Measurements from ENCODE around the gene MT1E. TPM values are rescaled to one million over a fixed set of nuclear protein-coding genes. Genes with fewer than 3 reads are reported as not detected.

Gene MT1E
- total RNA-seq, 2 donors from 2014 or later = 5.5 TPM; not detected in 1

DNA sequence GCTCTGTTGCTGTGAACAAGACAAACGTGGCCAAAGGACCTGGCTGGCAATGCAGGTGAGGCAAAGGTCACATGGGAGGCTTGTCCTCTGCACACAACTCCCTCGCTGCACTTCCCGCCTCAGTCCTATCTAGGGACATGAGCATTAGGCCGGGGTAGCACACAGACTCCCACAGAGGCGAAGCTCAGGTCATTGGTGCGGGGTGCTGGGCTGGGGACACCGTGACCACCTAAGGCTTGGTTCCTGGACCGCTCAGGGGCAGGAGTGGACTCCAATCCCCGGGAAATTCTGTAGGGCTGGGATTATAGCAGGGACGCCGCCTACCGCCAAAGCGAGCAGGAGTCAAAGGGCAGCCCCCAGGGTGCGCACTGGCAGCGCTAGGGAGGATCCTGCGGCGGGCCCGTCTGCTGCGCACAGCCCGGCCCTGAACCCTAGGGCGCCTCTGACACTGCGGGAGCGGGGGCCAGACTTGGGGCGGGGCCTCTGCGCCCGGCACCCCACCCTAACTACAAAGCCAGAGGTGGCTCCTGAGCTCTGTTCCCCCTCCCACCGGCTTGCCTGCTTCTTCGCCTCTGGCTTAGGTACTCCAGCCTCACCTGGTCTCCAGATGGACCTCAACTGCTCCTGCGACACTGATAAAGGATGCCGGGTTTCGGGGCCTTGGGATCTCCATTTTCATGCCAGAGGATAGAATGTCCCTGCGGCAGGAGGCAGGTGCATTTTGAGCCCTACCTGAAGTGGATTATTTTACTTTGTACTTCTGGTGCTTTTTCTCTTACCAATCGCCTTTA, 22.3 kb downstream of the MT1E start:
- Histone ChIP-seq H3K27me3 (ENCODE audit: control insufficient read depth, insufficient read depth, low read length, poor library complexity, severe bottlenecking) (peaks cover 100% of the 10 kb centered on the region), H3K9me3 (ENCODE audit: control insufficient read depth, low read length) (no peaks in the 10 kb centered on the region), H3K9ac (ENCODE audit: extremely low read depth, low read length, poor library complexity, severe bottlenecking) (no peak overlapping the region), H3K4me1 (ENCODE audit: control insufficient read depth, insufficient read depth, low read length) (no peaks in the 10 kb centered on the region), H3K27ac (ENCODE audit: low read depth, low read length) (no peak overlapping the region), H3K4me3 (ENCODE audit: low read length) (no peak overlapping the region), H3K36me3 (ENCODE audit: control insufficient read depth, insufficient read depth, low read length) (no peaks in the 10 kb centered on the region)
- H3K27me3 Mint-ChIP-seq (ENCODE audit: insufficient read depth) = peaks cover 98% of the 10 kb centered on the region
- H3K4me1 Mint-ChIP-seq = peaks cover 9% of the 10 kb centered on the region
- peak; percentile 78 for DNase-seq
- H3K27ac Mint-ChIP-seq = no peak overlapping the region
- TF ChIP-seq, protein P1, sequence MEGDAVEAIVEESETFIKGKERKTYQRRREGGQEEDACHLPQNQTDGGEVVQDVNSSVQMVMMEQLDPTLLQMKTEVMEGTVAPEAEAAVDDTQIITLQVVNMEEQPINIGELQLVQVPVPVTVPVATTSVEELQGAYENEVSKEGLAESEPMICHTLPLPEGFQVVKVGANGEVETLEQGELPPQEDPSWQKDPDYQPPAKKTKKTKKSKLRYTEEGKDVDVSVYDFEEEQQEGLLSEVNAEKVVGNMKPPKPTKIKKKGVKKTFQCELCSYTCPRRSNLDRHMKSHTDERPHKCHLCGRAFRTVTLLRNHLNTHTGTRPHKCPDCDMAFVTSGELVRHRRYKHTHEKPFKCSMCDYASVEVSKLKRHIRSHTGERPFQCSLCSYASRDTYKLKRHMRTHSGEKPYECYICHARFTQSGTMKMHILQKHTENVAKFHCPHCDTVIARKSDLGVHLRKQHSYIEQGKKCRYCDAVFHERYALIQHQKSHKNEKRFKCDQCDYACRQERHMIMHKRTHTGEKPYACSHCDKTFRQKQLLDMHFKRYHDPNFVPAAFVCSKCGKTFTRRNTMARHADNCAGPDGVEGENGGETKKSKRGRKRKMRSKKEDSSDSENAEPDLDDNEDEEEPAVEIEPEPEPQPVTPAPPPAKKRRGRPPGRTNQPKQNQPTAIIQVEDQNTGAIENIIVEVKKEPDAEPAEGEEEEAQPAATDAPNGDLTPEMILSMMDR (conservative IDR thresholded peaks at IDR 0.05) = peak; percentile 53
- H3K9me3 Mint-ChIP-seq = no peaks in the 10 kb centered on the region
- no peaks in the 10 kb centered on the region for H3K36me3 Mint-ChIP-seq (ENCODE audit: low read depth)
- WGBS, 2 experiments (ENCODE audit: insufficient coverage in 1 of 2, insufficient read length in 1 of 2) = 48 to 76% methylated on average over 15 to 33 of the region's 33 CpGs
- no peak overlapping the region for H3K4me3 Mint-ChIP-seq

DNA sequence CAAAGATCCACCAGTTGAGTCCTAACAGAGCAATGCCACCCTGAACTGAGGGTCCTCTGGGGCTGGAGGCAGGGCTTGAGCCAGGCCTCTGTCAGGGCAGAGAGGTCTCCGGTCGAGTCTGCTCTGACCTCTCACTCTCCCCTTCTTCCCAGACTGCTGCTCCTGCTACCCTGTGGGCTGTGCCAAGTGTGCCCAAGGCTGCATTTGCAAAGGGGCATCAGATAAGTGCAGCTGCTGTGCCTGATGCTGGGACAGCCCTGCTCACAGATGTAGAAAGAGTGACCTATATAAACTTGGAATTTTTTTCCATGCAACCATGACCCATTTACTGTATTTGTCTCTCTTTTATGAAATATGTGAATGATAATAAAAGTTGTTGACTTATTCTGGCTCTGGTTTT, 23.7 kb downstream of the MT1E start:
- Mint-ChIP-seq H3K4me1 (no peaks in the 10 kb centered on the region), H3K27ac (no peak overlapping the region), H3K9me3 (no peaks in the 10 kb centered on the region), H3K27me3 (ENCODE audit: insufficient read depth) (peaks cover 96% of the 10 kb centered on the region), H3K36me3 (ENCODE audit: low read depth) (no peaks in the 10 kb centered on the region), H3K4me3 (no peak overlapping the region)
- H3K9me3 ChIP-seq (ENCODE audit: control insufficient read depth, low read length) = no peaks in the 10 kb centered on the region
- no peak overlapping the region for H3K27ac ChIP-seq (ENCODE audit: low read depth, low read length)
- no peak for DNase-seq
- no peak overlapping the region for H3K4me3 ChIP-seq (ENCODE audit: low read length)
- WGBS, 2 experiments (ENCODE audit: insufficient coverage in 1 of 2, insufficient read length in 1 of 2) = 96 to 100% methylated on average over 2 of the region's 2 CpGs
- peaks cover 98% of the 10 kb centered on the region for H3K27me3 ChIP-seq (ENCODE audit: control insufficient read depth, insufficient read depth, low read length, poor library complexity, severe bottlenecking)
- no peaks in the 10 kb centered on the region for H3K36me3 ChIP-seq (ENCODE audit: control insufficient read depth, insufficient read depth, low read length)
- H3K9ac ChIP-seq (ENCODE audit: extremely low read depth, low read length, poor library complexity, severe bottlenecking) = no peak overlapping the region
- no peaks in the 10 kb centered on the region for H3K4me1 ChIP-seq (ENCODE audit: control insufficient read depth, insufficient read depth, low read length)
- TF ChIP-seq, protein P1 (conservative IDR thresholded peaks at IDR 0.05) = no peak

DNA sequence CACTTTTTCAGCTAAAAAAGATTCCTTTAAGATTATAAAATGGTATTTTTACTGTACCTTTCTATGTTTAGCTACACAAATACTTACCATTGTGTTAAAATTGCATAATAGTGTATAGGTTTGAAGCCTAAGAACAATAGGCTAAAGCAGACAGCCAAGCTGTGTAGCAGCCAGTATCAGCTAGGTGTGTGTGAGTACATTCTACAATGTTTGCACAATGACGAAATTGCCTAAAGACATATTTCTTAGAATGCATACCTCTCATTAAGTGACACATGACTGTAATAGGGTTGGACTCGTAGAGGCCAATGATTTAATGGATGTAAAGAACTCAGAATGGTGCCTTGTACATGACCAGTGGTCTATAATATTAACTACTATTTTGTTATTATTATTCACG, 24.2 kb downstream of the MT1E start:
- Mint-ChIP-seq H3K27me3 (ENCODE audit: insufficient read depth) (peaks cover 92% of the 10 kb centered on the region), H3K9me3 (no peaks in the 10 kb centered on the region), H3K27ac (no peak overlapping the region), H3K4me3 (no peak overlapping the region), H3K4me1 (no peaks in the 10 kb centered on the region), H3K36me3 (ENCODE audit: low read depth) (no peaks in the 10 kb centered on the region)
- no peak for DNase-seq
- no peaks in the 10 kb centered on the region for H3K36me3 ChIP-seq (ENCODE audit: control insufficient read depth, insufficient read depth, low read length)
- no peaks in the 10 kb centered on the region for H3K9me3 ChIP-seq (ENCODE audit: control insufficient read depth, low read length)
- 86 to 95% methylated on average over 1 to 3 of the region's 3 CpGs for WGBS, 2 experiments (ENCODE audit: insufficient coverage in 1 of 2, insufficient read length in 1 of 2)
- no peaks in the 10 kb centered on the region for H3K4me1 ChIP-seq (ENCODE audit: control insufficient read depth, insufficient read depth, low read length)
- peaks cover 94% of the 10 kb centered on the region for H3K27me3 ChIP-seq (ENCODE audit: control insufficient read depth, insufficient read depth, low read length, poor library complexity, severe bottlenecking)
- TF ChIP-seq, protein P1 (conservative IDR thresholded peaks at IDR 0.05) = no peak
- no peak overlapping the region for H3K9ac ChIP-seq (ENCODE audit: extremely low read depth, low read length, poor library complexity, severe bottlenecking)
- H3K27ac ChIP-seq (ENCODE audit: low read depth, low read length) = no peak overlapping the region
- no peak overlapping the region for H3K4me3 ChIP-seq (ENCODE audit: low read length)
